Uterus (tissue), 2 donors: Measurements from ENCODE around the gene CFAP43.

Source experiments
- POLR2A ChIP-seq, 2 donors: fragments of 450-650 bp; IDR thresholded peaks; one replicate each; pipeline ENCODE4 v1.6.1; 2016; ENCODE audit warnings: antibody characterized with exemption in 2 of 2, mild to moderate bottlenecking in 1 of 2, moderate library complexity in 1 of 2
- TF ChIP-seq, protein P1 (sequence below), 4 experiments: fragments of 200-600 bp in 2 of 4; fragments of 450-650 bp in 2 of 4; sonication (generic) in 2 of 4; IDR thresholded peaks; one replicate each; pipeline ENCODE4 v1.5.1; 2016 to 2019; ENCODE audit warnings: antibody characterized with exemption in 4 of 4, mild to moderate bottlenecking in 2 of 4, moderate library complexity in 1 of 4

DNA sequence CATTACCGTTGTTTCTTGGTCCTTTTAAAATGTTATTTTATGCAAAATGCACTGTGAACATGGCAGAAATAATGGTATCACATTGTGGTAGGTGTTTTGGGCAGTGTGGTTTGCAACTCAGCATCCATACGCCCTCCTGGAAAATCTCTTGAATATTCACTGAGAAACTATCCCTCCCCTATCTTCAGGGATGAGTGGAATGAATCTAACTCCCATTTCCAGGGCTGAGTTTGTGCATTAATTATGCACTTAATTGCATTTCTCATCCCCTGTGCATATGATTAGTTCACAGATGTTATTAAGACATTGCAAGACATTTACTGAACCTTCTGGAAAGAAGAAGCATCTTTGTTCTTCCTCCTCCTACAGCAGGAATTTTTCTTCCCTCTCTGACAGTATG lies 36.5 kb downstream of the CFAP43 start:
- TF ChIP-seq, protein P1, sequence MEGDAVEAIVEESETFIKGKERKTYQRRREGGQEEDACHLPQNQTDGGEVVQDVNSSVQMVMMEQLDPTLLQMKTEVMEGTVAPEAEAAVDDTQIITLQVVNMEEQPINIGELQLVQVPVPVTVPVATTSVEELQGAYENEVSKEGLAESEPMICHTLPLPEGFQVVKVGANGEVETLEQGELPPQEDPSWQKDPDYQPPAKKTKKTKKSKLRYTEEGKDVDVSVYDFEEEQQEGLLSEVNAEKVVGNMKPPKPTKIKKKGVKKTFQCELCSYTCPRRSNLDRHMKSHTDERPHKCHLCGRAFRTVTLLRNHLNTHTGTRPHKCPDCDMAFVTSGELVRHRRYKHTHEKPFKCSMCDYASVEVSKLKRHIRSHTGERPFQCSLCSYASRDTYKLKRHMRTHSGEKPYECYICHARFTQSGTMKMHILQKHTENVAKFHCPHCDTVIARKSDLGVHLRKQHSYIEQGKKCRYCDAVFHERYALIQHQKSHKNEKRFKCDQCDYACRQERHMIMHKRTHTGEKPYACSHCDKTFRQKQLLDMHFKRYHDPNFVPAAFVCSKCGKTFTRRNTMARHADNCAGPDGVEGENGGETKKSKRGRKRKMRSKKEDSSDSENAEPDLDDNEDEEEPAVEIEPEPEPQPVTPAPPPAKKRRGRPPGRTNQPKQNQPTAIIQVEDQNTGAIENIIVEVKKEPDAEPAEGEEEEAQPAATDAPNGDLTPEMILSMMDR (IDR thresholded peaks at IDR 0.05), result no peak
- no peak for TF ChIP-seq POLR2A (IDR thresholded peaks at IDR 0.05)
